Calu3 (cell line): ENCODE data around the gene TRUB2. TPM values are rescaled to one million over a fixed set of nuclear protein-coding genes. Genes with fewer than 3 reads are reported as not detected.

ENCODE experiments used
- BruUV-seq: library from RNA; stranded (reverse); fragments of 400-500 nt; replicated peaks from 2 replicates; lab custom pipeline; 2021; lab: Mats Ljungman, UMichigan
- CTCF ChIA-PET: fragments of 300-600 bp; sonication (Branson Sonifier 250); formaldehyde crosslinking; loops from one replicate; lab custom pipeline; 2022; ENCODE audit warnings: antibody characterized with exemption; lab: Charles Lee
- DNase-seq: peaks from one replicate; pipeline ENCODE4 v3.0.0; 2022
- H3K27ac Mint-ChIP-seq: one replicate; pipeline ENCODE4 v1.8.0; 2022; ENCODE audit warnings: mixed read lengths; ENCODE audit not compliant: unreplicated experiment
- H3K27me3 Mint-ChIP-seq: one replicate; pipeline ENCODE4 v1.8.0; 2022; ENCODE audit warnings: mixed read lengths; ENCODE audit not compliant: unreplicated experiment
- H3K36me3 Mint-ChIP-seq: one replicate; pipeline ENCODE4 v1.8.0; 2022; ENCODE audit warnings: mild to moderate bottlenecking, moderate library complexity, mixed read lengths; ENCODE audit not compliant: insufficient read depth, unreplicated experiment
- H3K4me1 Mint-ChIP-seq: one replicate; pipeline ENCODE4 v1.8.0; 2022; ENCODE audit warnings: mild to moderate bottlenecking, low read depth, mixed read lengths; ENCODE audit not compliant: unreplicated experiment
- H3K4me3 Mint-ChIP-seq: one replicate; pipeline ENCODE4 v1.8.0; 2022; ENCODE audit warnings: mild to moderate bottlenecking, low read depth, moderate library complexity, mixed read lengths; ENCODE audit not compliant: unreplicated experiment
- H3K9me3 Mint-ChIP-seq: one replicate; pipeline ENCODE4 v1.8.0; 2022; ENCODE audit warnings: low read depth, mixed read lengths; ENCODE audit not compliant: unreplicated experiment
- intact Hi-C: fragments of 100-400 bp; cut with micrococcal nuclease; formaldehyde crosslinking; loops from one replicate; pipeline ENCODE4 v1.10.0; 2022; ENCODE audit not compliant: unreplicated experiment
- total RNA-seq: library from RNA; stranded (reverse); gene quantifications from 2 replicates; pipeline ENCODE4 v1.2.3, GENCODE V29; 2022
- TF ChIP-seq, protein P1 (sequence below): fragments of 200-600 bp; IDR thresholded peaks from one replicate; pipeline ENCODE4 v1.8.0; 2022; ENCODE audit warnings: antibody characterized with exemption; ENCODE audit not compliant: unreplicated experiment

The TRUB2 gene
- total RNA-seq, 1 experiment from 2014 or later = 22.5 TPM

DNA sequence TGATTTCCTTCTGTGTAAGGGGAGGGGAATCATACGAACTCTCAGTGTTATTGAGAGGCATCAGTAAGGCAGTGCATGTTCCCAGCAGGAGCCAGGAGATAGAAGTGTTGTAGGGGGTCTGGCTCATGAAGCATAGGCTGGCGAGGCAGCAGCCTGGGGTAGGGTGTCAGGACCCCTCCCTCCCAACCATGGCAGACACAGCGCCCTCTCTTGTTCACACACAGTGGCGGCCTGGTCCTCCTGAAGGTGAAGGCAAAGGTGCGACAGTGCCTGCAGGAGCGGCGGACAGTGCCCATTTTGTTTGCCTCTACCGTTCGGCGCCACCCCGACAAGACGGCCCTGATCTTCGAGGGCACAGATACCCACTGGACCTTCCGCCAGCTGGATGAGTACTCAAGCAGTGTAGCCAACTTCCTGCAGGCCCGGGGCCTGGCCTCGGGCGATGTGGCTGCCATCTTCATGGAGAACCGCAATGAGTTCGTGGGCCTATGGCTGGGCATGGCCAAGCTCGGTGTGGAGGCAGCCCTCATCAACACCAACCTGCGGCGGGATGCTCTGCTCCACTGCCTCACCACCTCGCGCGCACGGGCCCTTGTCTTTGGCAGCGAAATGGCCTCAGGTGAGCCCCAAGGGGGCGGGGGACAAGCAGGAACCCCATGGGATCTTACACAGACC, 22.8 kb upstream of the TRUB2 start:
- TF ChIP-seq, protein P1, sequence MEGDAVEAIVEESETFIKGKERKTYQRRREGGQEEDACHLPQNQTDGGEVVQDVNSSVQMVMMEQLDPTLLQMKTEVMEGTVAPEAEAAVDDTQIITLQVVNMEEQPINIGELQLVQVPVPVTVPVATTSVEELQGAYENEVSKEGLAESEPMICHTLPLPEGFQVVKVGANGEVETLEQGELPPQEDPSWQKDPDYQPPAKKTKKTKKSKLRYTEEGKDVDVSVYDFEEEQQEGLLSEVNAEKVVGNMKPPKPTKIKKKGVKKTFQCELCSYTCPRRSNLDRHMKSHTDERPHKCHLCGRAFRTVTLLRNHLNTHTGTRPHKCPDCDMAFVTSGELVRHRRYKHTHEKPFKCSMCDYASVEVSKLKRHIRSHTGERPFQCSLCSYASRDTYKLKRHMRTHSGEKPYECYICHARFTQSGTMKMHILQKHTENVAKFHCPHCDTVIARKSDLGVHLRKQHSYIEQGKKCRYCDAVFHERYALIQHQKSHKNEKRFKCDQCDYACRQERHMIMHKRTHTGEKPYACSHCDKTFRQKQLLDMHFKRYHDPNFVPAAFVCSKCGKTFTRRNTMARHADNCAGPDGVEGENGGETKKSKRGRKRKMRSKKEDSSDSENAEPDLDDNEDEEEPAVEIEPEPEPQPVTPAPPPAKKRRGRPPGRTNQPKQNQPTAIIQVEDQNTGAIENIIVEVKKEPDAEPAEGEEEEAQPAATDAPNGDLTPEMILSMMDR = no peak
- Mint-ChIP-seq H3K4me1 (no peaks in the 10 kb centered on the region), H3K4me3 (no peak overlapping the region), H3K9me3 (no peaks in the 10 kb centered on the region), H3K27ac (no peak overlapping the region), H3K27me3 (no peaks in the 10 kb centered on the region), H3K36me3 (peaks cover 23% of the 10 kb centered on the region)
- no peak for DNase-seq
- no TSS peak for BruUV-seq
- CTCF ChIA-PET = interaction anchor here (0.7 kb wide), 1 partner anchor 1710 kb away, joined by 3 read pairs; no protein-coding TSS in a partner anchor
- intact Hi-C loops = no loop called here

DNA sequence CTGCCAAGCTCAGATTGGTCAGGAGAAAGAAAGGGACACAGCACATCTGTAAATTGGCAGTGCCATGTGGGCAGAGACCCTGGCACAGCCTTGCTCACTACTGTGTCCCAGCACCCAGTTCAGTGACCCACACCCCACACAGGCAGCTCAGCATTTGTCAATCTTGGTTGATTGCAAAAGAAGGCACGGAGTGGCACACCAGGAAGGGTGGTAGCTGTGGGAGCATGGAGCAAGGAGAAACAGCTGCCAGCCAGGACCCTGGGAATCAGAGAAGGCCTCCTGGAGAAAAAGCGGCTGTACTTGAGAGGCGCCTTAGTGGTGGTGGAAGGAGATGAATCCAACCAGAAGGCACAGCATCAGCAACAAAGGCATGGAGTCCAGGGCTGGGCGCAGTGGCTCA, 21.6 kb upstream of the TRUB2 start:
- Mint-ChIP-seq H3K4me3 (no peak overlapping the region), H3K9me3 (no peaks in the 10 kb centered on the region), H3K36me3 (peaks cover 21% of the 10 kb centered on the region), H3K27me3 (no peaks in the 10 kb centered on the region), H3K4me1 (no peaks in the 10 kb centered on the region), H3K27ac (no peak overlapping the region)
- intact Hi-C loops = no loop called here
- CTCF ChIA-PET = interaction anchor here (0.6 kb wide), 1 partner anchor 684 kb away, joined by 3 read pairs; the partner anchor contains the start of gene SH3GLB2
- DNase-seq = no peak
- no TSS peak for BruUV-seq
- TF ChIP-seq, protein P1 = no peak

DNA sequence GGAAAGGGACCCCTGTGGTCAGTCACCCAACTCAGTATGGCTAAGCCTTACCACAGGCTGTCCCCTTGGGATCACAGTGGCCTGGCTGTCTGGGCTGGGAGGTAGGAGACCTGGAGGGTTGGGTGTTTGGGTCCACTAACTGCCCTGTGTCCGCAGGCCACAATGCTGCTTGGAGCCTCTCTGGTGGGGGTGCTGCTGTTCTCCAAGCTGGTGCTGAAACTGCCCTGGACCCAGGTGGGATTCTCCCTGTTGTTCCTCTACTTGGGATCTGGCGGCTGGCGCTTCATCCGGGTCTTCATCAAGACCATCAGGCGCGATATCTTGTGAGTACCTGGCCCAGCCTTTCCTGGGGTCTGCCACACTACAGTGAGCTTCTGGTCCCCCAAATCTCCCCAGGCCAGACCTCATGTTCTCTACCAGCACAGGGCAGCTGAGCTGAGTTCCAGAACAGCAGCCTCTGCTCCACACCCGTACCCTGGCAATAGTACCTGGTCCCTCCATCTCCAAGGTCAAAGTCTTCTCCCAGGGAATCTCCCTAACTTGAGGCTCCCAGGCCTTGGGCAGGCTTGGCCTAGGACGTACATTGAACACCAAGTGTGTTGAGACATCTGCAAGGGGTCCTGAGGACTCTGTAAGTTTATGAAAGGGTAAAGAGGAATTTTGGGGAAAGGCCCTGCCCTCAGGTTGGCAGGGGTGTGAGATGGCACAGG, 20.9 kb upstream of the TRUB2 start:
- TF ChIP-seq, protein P1 = no peak
- Mint-ChIP-seq H3K9me3 (no peaks in the 10 kb centered on the region), H3K4me3 (no peak overlapping the region), H3K27ac (no peak overlapping the region), H3K27me3 (no peaks in the 10 kb centered on the region), H3K36me3 (peaks cover 23% of the 10 kb centered on the region), H3K4me1 (no peaks in the 10 kb centered on the region)
- intact Hi-C loops = no loop called here
- CTCF ChIA-PET = interaction anchor here (0.6 kb wide), 1 partner anchor 685 kb away, joined by 3 read pairs; the partner anchor contains the start of gene SH3GLB2
- DNase-seq = no peak
- no TSS peak for BruUV-seq

- CTCF ChIA-PET = interaction anchor here (0.6 to 1.3 kb wide), 4 partner anchors 30 to 79 kb away, joined by 3 to 11 read pairs (median 4); partner anchors contain the start of genes CERCAM and URM1
- DNase-seq = peak; percentile 68
- intact Hi-C loops = loop anchor here (2.0 kb wide), 1 partner anchor 47 kb away; no protein-coding TSS in a partner anchor
- Mint-ChIP-seq H3K4me1 (no peaks in the 10 kb centered on the region), H3K9me3 (no peaks in the 10 kb centered on the region), H3K36me3 (peaks cover 25% of the 10 kb centered on the region), H3K27ac (peak overlapping the region; percentile 61), H3K27me3 (no peaks in the 10 kb centered on the region), H3K4me3 (peak overlapping the region; percentile 83)
- TF ChIP-seq, protein P1 = peak; percentile 48
- no TSS peak for BruUV-seq
Observed at GRCh38 chr9:128341435-128341849, 19.2 kb upstream of the TRUB2 start.
